Neural cell (in vitro differentiated cells): ENCODE data around the gene MBD5. TPM values are rescaled to one million over a fixed set of nuclear protein-coding genes. Genes with fewer than 3 reads are reported as not detected.

ENCODE experiments used
- H2AFZ ChIP-seq: fragments of 200-600, 300-800 bp; sonication (generic), shearing (Covaris generic); 2 replicates; pipeline ENCODE4 v1.6.0; 2014; ENCODE audit warnings: low read depth, mild to moderate bottlenecking, antibody characterized with exemption, low read length, moderate library complexity
- H3F3A ChIP-seq: fragments of 200-600 bp; shearing (Covaris generic); 2 replicates; pipeline ENCODE4 v1.6.1; 2016; ENCODE audit warnings: mild to moderate bottlenecking, moderate library complexity, mixed read lengths, antibody characterized with exemption, low read length; ENCODE audit not compliant: insufficient read depth, poor library complexity, severe bottlenecking
- H3K27ac ChIP-seq: fragments of 200-600, 300-800 bp; sonication (generic), shearing (Covaris generic); 2 replicates; pipeline ENCODE4 v1.5.1; 2014; ENCODE audit warnings: mild to moderate bottlenecking, low read length, moderate library complexity
- H3K27me3 ChIP-seq: fragments of 300-800, 200-600 bp; sonication (generic), shearing (Covaris generic); 2 replicates; pipeline ENCODE4 v1.6.0; 2014; ENCODE audit warnings: mild to moderate bottlenecking, low read depth, low read length, moderate library complexity; ENCODE audit not compliant: insufficient read depth
- H3K36me3 ChIP-seq: fragments of 300-800, 200-600 bp; sonication (generic), shearing (Covaris generic); 2 replicates; pipeline ENCODE4 v1.5.1; 2014; ENCODE audit warnings: mild to moderate bottlenecking, antibody characterized with exemption, low read length, moderate library complexity; ENCODE audit not compliant: insufficient read depth
- H3K4me2 ChIP-seq: fragments of 300-800, 200-600 bp; sonication (generic), shearing (Covaris generic); 2 replicates; pipeline ENCODE4 v1.6.0; 2014; ENCODE audit warnings: mild to moderate bottlenecking, low read length
- H3K4me3 ChIP-seq: fragments of 300-800, 200-600 bp; sonication (generic), shearing (Covaris generic); 2 replicates; pipeline ENCODE4 v1.5.1; 2014; ENCODE audit warnings: mild to moderate bottlenecking, low read length, moderate library complexity
- H3K79me2 ChIP-seq: fragments of 200-600 bp; shearing (Covaris generic); replicated peaks from 2 replicates; pipeline ENCODE4 v1.6.0; 2014; ENCODE audit warnings: mild to moderate bottlenecking, low read length, moderate library complexity; ENCODE audit not compliant: insufficient read depth
- H3K9ac ChIP-seq: fragments of 300-800, 200-600 bp; sonication (generic), shearing (Covaris generic); 2 replicates; pipeline ENCODE4 v1.6.1; 2016; ENCODE audit warnings: mild to moderate bottlenecking, low read length, mixed read lengths
- H3K9me2 ChIP-seq: fragments of 200-600 bp; shearing (Covaris generic); 2 replicates; pipeline ENCODE4 v1.6.1; 2016; ENCODE audit warnings: mild to moderate bottlenecking, low read length, mixed read lengths; ENCODE audit not compliant: insufficient read depth
- H3K9me3 ChIP-seq: fragments of 200-600, 300-800 bp; sonication (generic), shearing (Covaris generic); 2 replicates; pipeline ENCODE4 v1.6.1; 2016; ENCODE audit warnings: mild to moderate bottlenecking, mixed run types, low read length, moderate library complexity, mixed read lengths
- H4K20me1 ChIP-seq: fragments of 200-600 bp; shearing (Covaris generic); 2 replicates; pipeline ENCODE4 v1.6.1; 2016; ENCODE audit warnings: mild to moderate bottlenecking, mixed run types; ENCODE audit not compliant: insufficient read depth
- EP300 ChIP-seq: fragments of 450-650 bp; conservative IDR thresholded peaks from 2 replicates; pipeline ENCODE4 v1.6.1; 2014; ENCODE audit warnings: antibody characterized with exemption, mild to moderate bottlenecking, moderate library complexity; ENCODE audit not compliant: poor library complexity, severe bottlenecking
- EZH2 ChIP-seq: fragments of 200-600, 300-800 bp; shearing (Covaris generic), sonication (generic); IDR thresholded peaks from 2 replicates; pipeline ENCODE4 v1.6.1; 2014; ENCODE audit warnings: antibody characterized with exemption, low read length, borderline replicate concordance, mild to moderate bottlenecking; ENCODE audit not compliant: insufficient read depth, poor library complexity, severe bottlenecking
- MXI1 ChIP-seq: fragments of 450-650 bp; conservative IDR thresholded peaks from 2 replicates; pipeline ENCODE4 v1.6.1; 2014; ENCODE audit warnings: antibody characterized with exemption, mild to moderate bottlenecking; ENCODE audit not compliant: poor library complexity, severe bottlenecking
- POLR2AphosphoS5 ChIP-seq: IDR thresholded peaks from 2 replicates; pipeline ENCODE4 v1.6.1; 2012
- RAD21 ChIP-seq: fragments of 450-650 bp; conservative IDR thresholded peaks from 2 replicates; pipeline ENCODE4 v1.6.1; 2014; ENCODE audit warnings: antibody characterized with exemption, mild to moderate bottlenecking, moderate library complexity
- SMC3 ChIP-seq: fragments of 450-650 bp; conservative IDR thresholded peaks from 2 replicates; pipeline ENCODE4 v1.6.1; 2014; ENCODE audit warnings: antibody characterized with exemption, mild to moderate bottlenecking, moderate library complexity; ENCODE audit not compliant: poor library complexity
- TAF1 ChIP-seq: IDR thresholded peaks from 2 replicates; pipeline ENCODE4 v1.6.1; 2012; ENCODE audit warnings: low read depth
- polyA plus RNA-seq: library from polyadenylated mRNA; depleted of rRNA; stranded (reverse); fragments of >200 nt; gene quantifications from 2 replicates; pipeline ENCODE4 v1.2.3, GENCODE V29; 2014
- TF ChIP-seq, protein P1 (sequence below): fragments of 450-650 bp; IDR thresholded peaks from 2 replicates; pipeline ENCODE4 v1.5.1; 2014; ENCODE audit warnings: antibody characterized with exemption, mild to moderate bottlenecking, moderate library complexity; ENCODE audit not compliant: poor library complexity, severe bottlenecking
- TF ChIP-seq, protein P2 (sequence below): IDR thresholded peaks from 2 replicates; pipeline ENCODE4 v1.6.1; 2012; ENCODE audit warnings: borderline replicate concordance

MBD5 gene
- polyA plus RNA-seq, 1 donor from 2014 or later = 9.7 TPM

DNA sequence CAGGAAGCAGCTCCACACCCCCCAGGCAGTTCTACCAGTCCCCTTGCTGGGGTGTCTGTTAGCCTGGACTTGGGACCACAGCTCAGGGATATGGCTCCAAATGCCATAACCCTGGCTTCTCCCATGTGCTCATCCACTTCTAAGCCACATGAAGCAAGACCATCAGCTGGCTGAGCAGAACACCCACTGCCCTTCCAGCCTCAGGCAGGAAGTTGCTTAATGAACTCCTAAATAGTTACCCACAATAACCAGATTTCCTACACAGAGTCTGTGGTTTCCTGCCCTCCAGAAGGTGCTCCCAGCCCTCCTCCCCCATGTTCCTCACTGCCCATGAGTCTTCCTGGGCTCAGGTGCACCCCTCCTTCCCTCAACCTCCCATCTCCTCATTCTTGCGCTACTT, 525.4 kb downstream of the MBD5 start:
- no peaks in the 10 kb centered on the region for H3K27me3 ChIP-seq
- H3K36me3 ChIP-seq = no peaks in the 10 kb centered on the region
- no peaks in the 10 kb centered on the region for H3K9me2 ChIP-seq
- no peak overlapping the region for H2AFZ ChIP-seq
- no peaks in the 10 kb centered on the region for H3K9me3 ChIP-seq
- no peak overlapping the region for H3K4me3 ChIP-seq
- H3K27ac ChIP-seq = no peak overlapping the region
- no peak overlapping the region for H3K9ac ChIP-seq
- H3K4me2 ChIP-seq = no peak overlapping the region
- no peaks in the 10 kb centered on the region for H4K20me1 ChIP-seq
- H3K79me2 ChIP-seq = no peaks in the 10 kb centered on the region
- TF ChIP-seq MXI1 (no peak), RAD21 (no peak), EZH2 (no peak), SMC3 (no peak), POLR2AphosphoS5 (no peak), EP300 (no peak), TAF1 (no peak)
- TF ChIP-seq, protein P1, sequence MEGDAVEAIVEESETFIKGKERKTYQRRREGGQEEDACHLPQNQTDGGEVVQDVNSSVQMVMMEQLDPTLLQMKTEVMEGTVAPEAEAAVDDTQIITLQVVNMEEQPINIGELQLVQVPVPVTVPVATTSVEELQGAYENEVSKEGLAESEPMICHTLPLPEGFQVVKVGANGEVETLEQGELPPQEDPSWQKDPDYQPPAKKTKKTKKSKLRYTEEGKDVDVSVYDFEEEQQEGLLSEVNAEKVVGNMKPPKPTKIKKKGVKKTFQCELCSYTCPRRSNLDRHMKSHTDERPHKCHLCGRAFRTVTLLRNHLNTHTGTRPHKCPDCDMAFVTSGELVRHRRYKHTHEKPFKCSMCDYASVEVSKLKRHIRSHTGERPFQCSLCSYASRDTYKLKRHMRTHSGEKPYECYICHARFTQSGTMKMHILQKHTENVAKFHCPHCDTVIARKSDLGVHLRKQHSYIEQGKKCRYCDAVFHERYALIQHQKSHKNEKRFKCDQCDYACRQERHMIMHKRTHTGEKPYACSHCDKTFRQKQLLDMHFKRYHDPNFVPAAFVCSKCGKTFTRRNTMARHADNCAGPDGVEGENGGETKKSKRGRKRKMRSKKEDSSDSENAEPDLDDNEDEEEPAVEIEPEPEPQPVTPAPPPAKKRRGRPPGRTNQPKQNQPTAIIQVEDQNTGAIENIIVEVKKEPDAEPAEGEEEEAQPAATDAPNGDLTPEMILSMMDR = no peak
- TF ChIP-seq, protein P2, sequence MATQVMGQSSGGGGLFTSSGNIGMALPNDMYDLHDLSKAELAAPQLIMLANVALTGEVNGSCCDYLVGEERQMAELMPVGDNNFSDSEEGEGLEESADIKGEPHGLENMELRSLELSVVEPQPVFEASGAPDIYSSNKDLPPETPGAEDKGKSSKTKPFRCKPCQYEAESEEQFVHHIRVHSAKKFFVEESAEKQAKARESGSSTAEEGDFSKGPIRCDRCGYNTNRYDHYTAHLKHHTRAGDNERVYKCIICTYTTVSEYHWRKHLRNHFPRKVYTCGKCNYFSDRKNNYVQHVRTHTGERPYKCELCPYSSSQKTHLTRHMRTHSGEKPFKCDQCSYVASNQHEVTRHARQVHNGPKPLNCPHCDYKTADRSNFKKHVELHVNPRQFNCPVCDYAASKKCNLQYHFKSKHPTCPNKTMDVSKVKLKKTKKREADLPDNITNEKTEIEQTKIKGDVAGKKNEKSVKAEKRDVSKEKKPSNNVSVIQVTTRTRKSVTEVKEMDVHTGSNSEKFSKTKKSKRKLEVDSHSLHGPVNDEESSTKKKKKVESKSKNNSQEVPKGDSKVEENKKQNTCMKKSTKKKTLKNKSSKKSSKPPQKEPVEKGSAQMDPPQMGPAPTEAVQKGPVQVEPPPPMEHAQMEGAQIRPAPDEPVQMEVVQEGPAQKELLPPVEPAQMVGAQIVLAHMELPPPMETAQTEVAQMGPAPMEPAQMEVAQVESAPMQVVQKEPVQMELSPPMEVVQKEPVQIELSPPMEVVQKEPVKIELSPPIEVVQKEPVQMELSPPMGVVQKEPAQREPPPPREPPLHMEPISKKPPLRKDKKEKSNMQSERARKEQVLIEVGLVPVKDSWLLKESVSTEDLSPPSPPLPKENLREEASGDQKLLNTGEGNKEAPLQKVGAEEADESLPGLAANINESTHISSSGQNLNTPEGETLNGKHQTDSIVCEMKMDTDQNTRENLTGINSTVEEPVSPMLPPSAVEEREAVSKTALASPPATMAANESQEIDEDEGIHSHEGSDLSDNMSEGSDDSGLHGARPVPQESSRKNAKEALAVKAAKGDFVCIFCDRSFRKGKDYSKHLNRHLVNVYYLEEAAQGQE = no peak
- H3F3A ChIP-seq = no peaks in the 10 kb centered on the region

DNA sequence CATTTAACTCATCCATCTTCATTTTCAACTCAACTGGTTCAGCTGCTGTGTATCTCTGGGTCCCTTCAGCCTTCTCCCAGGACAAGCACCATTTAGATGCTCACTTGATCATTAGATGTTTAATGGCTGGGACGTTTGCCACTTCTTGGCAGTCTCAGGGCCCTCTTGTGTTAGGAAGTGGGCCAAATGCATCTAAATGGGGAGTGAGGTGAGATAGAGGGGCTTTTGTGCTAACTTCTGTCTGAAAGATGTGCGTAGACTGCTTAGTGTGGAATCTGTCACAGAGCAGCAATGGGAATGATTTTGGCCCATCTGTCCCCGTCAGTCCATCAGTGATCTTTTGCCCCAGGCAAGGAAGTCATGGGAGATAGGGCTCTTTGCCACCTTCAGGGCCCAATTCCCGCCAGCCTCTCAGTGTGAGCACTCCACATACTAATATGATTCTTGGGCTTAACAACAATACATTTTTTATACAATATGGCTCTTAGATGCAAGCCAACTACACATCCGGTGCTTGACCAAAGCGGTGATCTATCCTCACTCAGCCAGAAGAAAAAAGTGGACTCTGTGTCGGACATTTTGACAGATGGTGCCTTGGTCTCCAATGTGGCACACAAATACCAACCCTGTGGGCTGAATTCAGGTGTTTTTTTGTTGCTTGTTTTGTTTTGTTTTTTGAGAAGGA, 528.0 kb downstream of the MBD5 start:
- H3F3A ChIP-seq = no peaks in the 10 kb centered on the region
- H3K79me2 ChIP-seq = no peaks in the 10 kb centered on the region
- no peak overlapping the region for H3K4me3 ChIP-seq
- H2AFZ ChIP-seq = no peak overlapping the region
- TF ChIP-seq SMC3 = no peak
- TF ChIP-seq EP300 = no peak
- TF ChIP-seq RAD21 = no peak
- H4K20me1 ChIP-seq = no peaks in the 10 kb centered on the region
- no peaks in the 10 kb centered on the region for H3K36me3 ChIP-seq
- no peaks in the 10 kb centered on the region for H3K27me3 ChIP-seq
- H3K9ac ChIP-seq = no peak overlapping the region
- no peak overlapping the region for H3K27ac ChIP-seq
- no peaks in the 10 kb centered on the region for H3K9me3 ChIP-seq
- H3K4me2 ChIP-seq = no peak overlapping the region
- no peaks in the 10 kb centered on the region for H3K9me2 ChIP-seq
